Smooth muscle cell of the pulmonary artery (primary cell): Measurements from ENCODE around the gene RALY. TPM values are rescaled to one million over a fixed set of nuclear protein-coding genes. Genes with fewer than 3 reads are reported as not detected.

Experiments
- total RNA-seq: library from RNA; depleted of rRNA; stranded (reverse); fragments of >200 nt; gene quantifications from 2 replicates; pipeline ENCODE4 v1.2.3, GENCODE V29; 2014

RALY gene
- 57.8 and 65.9 TPM in 2 replicates for total RNA-seq

DNA sequence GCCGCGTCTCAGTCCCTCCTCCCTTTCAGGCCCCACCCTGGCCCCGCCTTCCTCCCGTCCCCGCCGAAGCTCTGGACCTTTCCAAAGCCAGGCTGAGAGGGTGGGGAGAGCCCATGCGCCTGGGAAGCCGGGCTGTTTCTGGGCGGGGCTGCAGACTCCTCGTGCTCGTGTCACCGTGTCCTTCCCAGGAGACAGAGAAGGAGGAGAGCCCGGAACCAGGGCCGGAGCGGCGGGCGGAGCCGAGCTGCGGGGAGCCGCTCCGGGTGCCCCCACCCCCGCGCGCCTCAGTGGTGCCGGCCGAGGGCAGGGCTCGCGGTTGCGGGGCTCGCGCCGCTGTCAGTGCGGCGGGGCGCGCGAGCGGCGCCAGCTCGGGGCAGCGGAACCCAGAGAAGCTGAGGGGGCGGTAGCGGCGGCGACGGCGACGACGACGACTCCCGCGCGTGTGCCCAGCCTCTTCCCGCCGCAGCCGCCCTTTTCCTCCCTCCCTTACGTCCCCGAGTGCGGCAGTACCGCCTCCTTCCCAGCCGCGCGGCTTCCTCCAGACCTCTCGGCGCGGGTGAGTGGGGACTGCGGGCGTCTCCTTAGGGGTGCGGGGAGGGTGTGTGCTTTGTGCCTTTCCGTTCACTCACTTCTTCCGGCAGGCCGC is at the start of gene RALY:
Gene RALY (plus strand): TSS at position 336 of the 646 bp plus-strand sequence. CDS start 78,164 bp downstream, outside the sequence.

DNA sequence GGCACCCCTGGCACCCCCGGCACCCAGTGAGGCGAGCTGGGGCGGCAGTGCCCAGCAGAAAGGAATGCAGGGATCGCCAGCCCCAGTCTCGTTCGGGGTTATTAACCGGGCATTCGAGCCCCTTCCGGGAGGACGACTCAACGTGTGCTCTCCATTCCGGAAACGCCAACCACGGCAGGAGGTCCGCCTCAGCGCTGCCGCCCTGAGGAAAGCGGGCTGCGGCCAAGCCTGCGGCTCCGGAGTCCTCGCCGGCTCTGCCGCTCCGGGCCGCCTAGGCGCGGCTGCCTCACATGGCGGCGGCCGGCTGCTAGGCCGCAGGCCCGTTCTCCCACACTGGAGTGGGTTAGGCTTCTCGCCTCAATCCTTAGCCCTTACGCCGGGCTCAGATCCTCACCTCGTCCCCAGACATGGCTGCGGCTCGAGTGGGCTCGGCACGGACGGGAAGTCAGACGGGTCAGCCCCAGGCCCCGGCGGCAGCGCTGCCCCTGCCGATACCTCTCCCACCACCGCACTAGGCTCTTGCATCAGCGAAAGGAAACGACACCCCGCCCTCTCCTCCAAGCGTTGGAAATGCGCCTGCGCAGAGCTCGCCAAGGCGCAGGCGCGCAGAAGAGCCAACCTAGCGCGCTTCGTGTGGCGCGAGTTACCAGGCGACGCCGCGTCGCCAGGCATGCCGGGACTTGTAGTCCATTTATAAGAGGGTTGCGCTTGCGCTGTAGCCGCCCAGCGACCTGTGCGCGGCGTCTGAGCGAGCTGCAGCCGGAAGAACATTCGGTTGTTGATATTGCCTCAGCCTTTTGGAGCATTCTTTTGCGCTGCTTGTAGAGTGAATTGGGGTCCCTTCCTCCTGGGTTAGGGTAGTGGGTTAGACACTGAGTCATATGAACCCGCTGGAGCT is 118.2 kb downstream of the RALY start, which contains the start of gene EIF2S2:
Gene EIF2S2 (minus strand): TSS at position 542 of the 898 bp plus-strand sequence. CDS start 133 bp downstream, at position 409.

Other genes starting within 250 kb of the RALY start
- 27.5 and 35.1 TPM in 2 replicates for gene CHMP4B, start 182.6 kb upstream of the RALY start, total RNA-seq
- gene EIF2S2, start 118.3 kb downstream of the RALY start, total RNA-seq, result 94.5 and 97.0 TPM in 2 replicates
- gene ASIP, start 247.5 kb downstream of the RALY start, total RNA-seq, result not detected in 2 replicates